Testis (tissue), 3 donors: ENCODE results near the gene SLC39A3. TPM values are rescaled to one million over a fixed set of nuclear protein-coding genes. Genes with fewer than 3 reads are reported as not detected.

Experiments
- DNase-seq: peaks from one replicate; pipeline ENCODE4 v3.0.0-alpha.2; 2019
- H3K27ac ChIP-seq, 2 donors: fragments of 200-600 bp; sonication (generic); one replicate each; pipeline ENCODE4 v1.5.1; 2019
- H3K27me3 ChIP-seq: fragments of 200-600 bp; sonication (generic); one replicate; pipeline ENCODE4 v1.5.1; 2019
- H3K36me3 ChIP-seq: fragments of 200-600 bp; sonication (generic); one replicate; pipeline ENCODE4 v1.5.1; 2017; ENCODE audit warnings: low read depth; ENCODE audit errors: missing control alignments
- H3K4me1 ChIP-seq: fragments of 200-600 bp; sonication (generic); one replicate; pipeline ENCODE4 v1.5.1; 2019
- H3K4me3 ChIP-seq, 2 donors: fragments of 200-600 bp; sonication (generic); one replicate each; pipeline ENCODE4 v1.5.1; 2017 to 2019
- H3K9me3 ChIP-seq: fragments of 200-600 bp; sonication (generic); one replicate; pipeline ENCODE4 v1.5.1; 2017
- POLR2A ChIP-seq: fragments of 450-650 bp; IDR thresholded peaks from one replicate; pipeline ENCODE4 v1.6.1; 2017; ENCODE audit warnings: antibody characterized with exemption, mild to moderate bottlenecking, moderate library complexity
- WGBS, 2 donors: methylation state at CpG; one replicate each; pipeline ENCODE4 v1.1.5; 2018; 5-methylcytosine and 5-hydroxymethylcytosine counted together
- intact Hi-C: fragments of 100-400 bp; cut with DNase I; formaldehyde crosslinking; loops from one replicate; pipeline ENCODE4 v1.15.1; 2023; ENCODE audit warnings: low total_unique reads
- polyA plus RNA-seq: library from polyadenylated mRNA; stranded (reverse); fragments of 350-450 nt; fragmentation: Illumina TruSeq; extraction: RNeasy Lipid Tissue Mini Kit (QIAGEN cat#74804); gene quantifications from one replicate; pipeline ENCODE4 v1.2.3, GENCODE V29; 2014; ENCODE audit warnings: low read depth, low replicate concordance; ENCODE audit not compliant: insufficient read depth
- total RNA-seq, 2 donors: library from RNA; depleted of rRNA; stranded (reverse); fragments of >200 nt; gene quantifications; one replicate each; pipeline ENCODE4 v1.2.3, GENCODE V29; 2016
- TF ChIP-seq, protein P1 (sequence below), 3 experiments: fragments of 450-650 bp in 2 of 3; fragments of 200-600 bp in 1 of 3; sonication (generic) in 1 of 3; IDR thresholded peaks; one replicate each; pipeline ENCODE4 v1.5.1; 2016 to 2019; ENCODE audit warnings: antibody characterized with exemption in 3 of 3, mild to moderate bottlenecking in 2 of 3, moderate library complexity in 1 of 3

The SLC39A3 gene
- total and polyA plus RNA-seq, 3 donors from 2014 or later = 126 to 198 (median 160) TPM

DNA sequence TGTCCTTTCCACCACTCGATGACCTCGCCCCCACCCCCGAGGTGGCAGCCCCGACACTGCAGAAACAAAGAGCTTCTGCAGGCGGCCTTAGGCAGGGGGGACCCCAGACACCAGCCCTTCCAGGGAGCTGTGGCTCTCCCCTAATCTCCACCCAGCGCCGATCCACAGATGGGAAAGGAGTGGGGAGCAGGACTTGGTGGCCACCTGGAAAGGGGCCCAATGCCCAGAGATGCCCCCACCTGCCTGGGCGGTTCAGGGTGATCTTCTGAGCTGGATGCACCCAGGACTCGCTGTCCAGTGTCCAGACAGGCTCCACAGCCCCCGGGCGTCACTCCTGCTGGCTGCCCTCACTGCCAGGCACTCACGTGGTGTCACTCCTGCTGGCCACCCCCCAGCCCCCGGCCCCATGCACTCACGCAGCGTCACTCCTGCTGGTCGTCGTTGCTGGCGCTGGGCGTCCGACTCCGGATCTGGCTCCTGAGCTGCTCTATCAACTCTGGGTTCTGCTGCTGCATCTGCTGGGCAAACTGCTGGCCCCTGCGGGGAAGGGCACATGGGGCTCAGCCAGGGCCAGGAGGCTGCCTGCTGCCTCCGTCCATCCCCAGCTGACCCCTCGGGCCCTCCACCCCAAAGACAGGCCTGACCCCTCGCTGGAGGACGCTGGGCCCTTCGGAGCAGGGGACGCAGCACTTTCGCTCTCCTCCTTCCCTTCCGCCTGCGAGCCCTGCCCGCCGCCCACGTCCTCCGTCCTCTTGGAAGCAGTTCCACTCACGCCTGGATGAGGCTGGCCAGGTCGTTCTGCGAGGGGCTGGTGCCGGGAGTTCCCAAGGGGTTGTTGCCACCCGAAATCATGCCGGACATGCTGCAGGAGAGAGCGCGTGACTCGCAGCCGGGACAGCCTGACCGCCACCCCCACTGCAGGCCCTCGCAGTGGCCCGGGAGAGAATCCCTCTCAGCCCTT, 17.4 kb upstream of the SLC39A3 start:
- Histone ChIP-seq H3K36me3 (no peaks in the 10 kb centered on the region), H3K27me3 (no peaks in the 10 kb centered on the region), H3K9me3 (no peaks in the 10 kb centered on the region), H3K4me3 (no peak overlapping the region), H3K4me1 (no peaks in the 10 kb centered on the region), H3K27ac (no peak overlapping the region)
- intact Hi-C loops = no loop called here
- TF ChIP-seq, protein P1, sequence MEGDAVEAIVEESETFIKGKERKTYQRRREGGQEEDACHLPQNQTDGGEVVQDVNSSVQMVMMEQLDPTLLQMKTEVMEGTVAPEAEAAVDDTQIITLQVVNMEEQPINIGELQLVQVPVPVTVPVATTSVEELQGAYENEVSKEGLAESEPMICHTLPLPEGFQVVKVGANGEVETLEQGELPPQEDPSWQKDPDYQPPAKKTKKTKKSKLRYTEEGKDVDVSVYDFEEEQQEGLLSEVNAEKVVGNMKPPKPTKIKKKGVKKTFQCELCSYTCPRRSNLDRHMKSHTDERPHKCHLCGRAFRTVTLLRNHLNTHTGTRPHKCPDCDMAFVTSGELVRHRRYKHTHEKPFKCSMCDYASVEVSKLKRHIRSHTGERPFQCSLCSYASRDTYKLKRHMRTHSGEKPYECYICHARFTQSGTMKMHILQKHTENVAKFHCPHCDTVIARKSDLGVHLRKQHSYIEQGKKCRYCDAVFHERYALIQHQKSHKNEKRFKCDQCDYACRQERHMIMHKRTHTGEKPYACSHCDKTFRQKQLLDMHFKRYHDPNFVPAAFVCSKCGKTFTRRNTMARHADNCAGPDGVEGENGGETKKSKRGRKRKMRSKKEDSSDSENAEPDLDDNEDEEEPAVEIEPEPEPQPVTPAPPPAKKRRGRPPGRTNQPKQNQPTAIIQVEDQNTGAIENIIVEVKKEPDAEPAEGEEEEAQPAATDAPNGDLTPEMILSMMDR (IDR thresholded peaks at IDR 0.05) = no peak
- no peak for TF ChIP-seq POLR2A
- DNase-seq = no peak
- 94 to 95% methylated on average over 28 to 48 of the region's 48 CpGs for WGBS, 2 donors

DNA sequence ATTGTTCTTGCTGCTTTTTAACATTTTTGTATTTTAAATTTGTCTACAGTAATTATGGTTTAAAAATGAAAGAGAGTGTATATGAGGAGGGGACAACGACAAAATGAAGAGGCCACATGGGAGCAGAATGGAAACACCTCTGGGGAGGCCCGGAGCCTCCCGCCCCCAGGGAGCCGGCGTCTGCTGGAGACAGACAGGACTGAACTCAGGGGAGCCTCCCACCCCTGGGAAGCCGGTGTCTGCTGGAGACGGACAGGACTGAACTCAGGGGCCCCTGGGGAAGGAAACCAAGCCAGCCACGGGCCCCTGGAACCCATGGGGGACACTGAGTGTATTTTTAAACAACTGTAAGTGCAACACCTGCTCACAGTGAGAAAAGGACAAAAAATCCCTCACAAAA, 16.7 kb upstream of the SLC39A3 start:
- Histone ChIP-seq H3K27ac (no peak overlapping the region), H3K4me3 (no peak overlapping the region), H3K36me3 (no peaks in the 10 kb centered on the region), H3K9me3 (no peaks in the 10 kb centered on the region), H3K27me3 (no peaks in the 10 kb centered on the region), H3K4me1 (no peaks in the 10 kb centered on the region)
- DNase-seq = no peak
- TF ChIP-seq POLR2A = no peak
- TF ChIP-seq, protein P1 (IDR thresholded peaks at IDR 0.05) = no peak
- intact Hi-C loops = no loop called here
- WGBS, 2 donors = 85 to 87% methylated on average over 8 of the region's 8 CpGs

DNA sequence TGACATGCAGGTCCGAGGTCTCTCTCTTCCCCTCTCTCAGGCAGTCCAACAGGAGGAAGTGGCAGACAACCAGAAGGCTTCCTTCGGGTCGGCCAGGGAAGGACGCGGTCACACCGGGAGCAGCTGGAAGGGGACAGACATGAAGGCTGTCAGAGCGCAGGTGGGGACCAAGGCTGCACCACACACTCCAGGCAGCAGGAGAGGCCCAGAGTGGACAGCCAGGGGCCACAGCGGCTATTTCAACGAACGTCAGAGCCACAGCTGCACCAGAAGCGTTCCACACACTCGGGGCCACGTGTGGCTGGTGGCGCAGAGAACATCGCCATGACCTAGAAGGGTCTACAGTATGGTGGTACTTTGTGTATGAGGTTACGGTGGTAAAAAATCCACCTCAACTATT, 16.0 kb upstream of the SLC39A3 start:
- intact Hi-C loops = no loop called here
- DNase-seq = no peak
- TF ChIP-seq, protein P1 (IDR thresholded peaks at IDR 0.05) = no peak
- TF ChIP-seq POLR2A = no peak
- Histone ChIP-seq H3K27me3 (no peaks in the 10 kb centered on the region), H3K27ac (no peak overlapping the region), H3K4me3 (no peak overlapping the region), H3K36me3 (no peaks in the 10 kb centered on the region), H3K9me3 (no peaks in the 10 kb centered on the region), H3K4me1 (no peaks in the 10 kb centered on the region)
- WGBS, 2 donors = 87 to 92% methylated on average over 16 of the region's 16 CpGs

DNA sequence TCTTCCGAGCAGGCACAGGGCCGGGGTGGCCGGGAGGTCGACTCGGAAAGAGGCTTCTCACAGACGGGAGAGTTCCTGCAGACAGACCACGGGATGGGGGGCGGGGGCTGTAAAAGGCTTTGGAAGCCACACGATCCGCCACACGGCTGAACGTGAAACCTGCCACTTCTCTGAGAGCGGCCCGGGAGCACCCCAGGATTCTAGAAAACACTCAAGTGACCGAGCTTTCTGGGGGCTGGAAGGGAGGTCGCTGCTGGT, 15.6 kb upstream of the SLC39A3 start:
- 85 to 95% methylated on average over 16 of the region's 16 CpGs for WGBS, 2 donors
- intact Hi-C loops = no loop called here
- no peaks in the 10 kb centered on the region for H3K4me1 ChIP-seq

More for the DNA sequence above, 15.6 kb upstream of the SLC39A3 start:
- Histone ChIP-seq H3K4me3 (no peak overlapping the region), H3K27ac (no peak overlapping the region), H3K36me3 (no peaks in the 10 kb centered on the region), H3K27me3 (no peaks in the 10 kb centered on the region), H3K9me3 (no peaks in the 10 kb centered on the region)
- DNase-seq = no peak
- TF ChIP-seq POLR2A = no peak
- TF ChIP-seq, protein P1 (IDR thresholded peaks at IDR 0.05) = no peak
